ENCODE data around the gene MED13L. TPM values are rescaled to one million over a fixed set of nuclear protein-coding genes. Genes with fewer than 3 reads are reported as not detected.

Gene MED13L
- polyA plus RNA-seq, 2 donors = 15.0 to 16.8 TPM

- Histone ChIP-seq H3K27me3 (ENCODE audit: control insufficient read depth in 1 of 2, insufficient read depth in 2 of 2, low read length in 2 of 2) (no peaks in the 10 kb centered on the region), H3K4me3 (ENCODE audit: low read depth in 1 of 2, low read length in 2 of 2) (no peak overlapping the region), H3K36me3 (ENCODE audit: control insufficient read depth in 2 of 2, insufficient read depth in 2 of 2, low read length in 1 of 2) (no peaks in the 10 kb centered on the region), H3K4me1 (ENCODE audit: control insufficient read depth in 2 of 2, insufficient read depth in 2 of 2, low read length in 1 of 2) (peaks cover 0 to 4% of the 10 kb centered on the region in 2 donors), H3K27ac (ENCODE audit: low read depth in 2 of 2, low read length in 1 of 2) (no peak overlapping the region), H3K9me3 (ENCODE audit: control insufficient read depth in 2 of 2, insufficient read depth in 1 of 2, low read depth in 1 of 2, low read length in 1 of 2) (no peaks in the 10 kb centered on the region)
- 34 to 37% methylated on average over 6 of the region's 6 CpGs for WGBS, 2 donors
These were observed 10.7 kb downstream of the MED13L start for GRCh38 chr12:116266631-116267349.

GRCh38 chr12:116266168-116266601 lies 11.3 kb downstream of the MED13L start:
- 61 to 64% methylated on average over 3 of the region's 3 CpGs for WGBS, 2 donors
- Histone ChIP-seq H3K4me3 (ENCODE audit: low read depth in 1 of 2, low read length in 2 of 2) (no peak overlapping the region), H3K36me3 (ENCODE audit: control insufficient read depth in 2 of 2, insufficient read depth in 2 of 2, low read length in 1 of 2) (no peaks in the 10 kb centered on the region), H3K27ac (ENCODE audit: low read depth in 2 of 2, low read length in 1 of 2) (no peak overlapping the region), H3K9me3 (ENCODE audit: control insufficient read depth in 2 of 2, insufficient read depth in 1 of 2, low read depth in 1 of 2, low read length in 1 of 2) (no peaks in the 10 kb centered on the region), H3K4me1 (ENCODE audit: control insufficient read depth in 2 of 2, insufficient read depth in 2 of 2, low read length in 1 of 2) (peaks cover 0 to 4% of the 10 kb centered on the region in 2 donors), H3K27me3 (ENCODE audit: control insufficient read depth in 1 of 2, insufficient read depth in 2 of 2, low read length in 2 of 2) (no peaks in the 10 kb centered on the region)

GRCh38 chr12:116265351-116266147 lies 11.9 kb downstream of the MED13L start:
- H3K4me1 ChIP-seq (ENCODE audit: control insufficient read depth in 2 of 2, insufficient read depth in 2 of 2, low read length in 1 of 2) = peaks cover 0 to 4% of the 10 kb centered on the region in 2 donors
- no peak overlapping the region for H3K4me3 ChIP-seq (ENCODE audit: low read depth in 1 of 2, low read length in 2 of 2)
- 55 to 63% methylated on average over 7 of the region's 7 CpGs for whole genome bisulfite sequencing, 2 donors
- H3K27me3 ChIP-seq (ENCODE audit: control insufficient read depth in 1 of 2, insufficient read depth in 2 of 2, low read length in 2 of 2) = no peaks in the 10 kb centered on the region
- no peaks in the 10 kb centered on the region for H3K9me3 ChIP-seq (ENCODE audit: control insufficient read depth in 2 of 2, insufficient read depth in 1 of 2, low read depth in 1 of 2, low read length in 1 of 2)
- no peaks in the 10 kb centered on the region for H3K36me3 ChIP-seq (ENCODE audit: control insufficient read depth in 2 of 2, insufficient read depth in 2 of 2, low read length in 1 of 2)
- H3K27ac ChIP-seq (ENCODE audit: low read depth in 2 of 2, low read length in 1 of 2) = no peak overlapping the region

GRCh38 chr12:116264525-116265070 lies 12.9 kb downstream of the MED13L start:
- Histone ChIP-seq H3K27me3 (ENCODE audit: control insufficient read depth in 1 of 2, insufficient read depth in 2 of 2, low read length in 2 of 2) (no peaks in the 10 kb centered on the region), H3K27ac (ENCODE audit: low read depth in 2 of 2, low read length in 1 of 2) (no peak overlapping the region), H3K36me3 (ENCODE audit: control insufficient read depth in 2 of 2, insufficient read depth in 2 of 2, low read length in 1 of 2) (no peaks in the 10 kb centered on the region), H3K9me3 (ENCODE audit: control insufficient read depth in 2 of 2, insufficient read depth in 1 of 2, low read depth in 1 of 2, low read length in 1 of 2) (no peaks in the 10 kb centered on the region), H3K4me3 (ENCODE audit: low read depth in 1 of 2, low read length in 2 of 2) (no peak overlapping the region), H3K4me1 (ENCODE audit: control insufficient read depth in 2 of 2, insufficient read depth in 2 of 2, low read length in 1 of 2) (peaks cover 0 to 4% of the 10 kb centered on the region in 2 donors)
- WGBS, 2 donors = 77 to 80% methylated on average over 2 of the region's 2 CpGs

- peaks cover 0 to 4% of the 10 kb centered on the region in 2 donors for H3K4me1 ChIP-seq (ENCODE audit: control insufficient read depth in 2 of 2, insufficient read depth in 2 of 2, low read length in 1 of 2)
- 36 to 43% methylated on average over 2 of the region's 2 CpGs for WGBS, 2 donors
These were observed 13.6 kb downstream of the MED13L start for GRCh38 chr12:116263844-116264243.

GRCh38 chr12:116263431-116263830 lies 14.1 kb downstream of the MED13L start:
- H3K36me3 ChIP-seq (ENCODE audit: control insufficient read depth in 2 of 2, insufficient read depth in 2 of 2, low read length in 1 of 2) = no peaks in the 10 kb centered on the region
- peaks cover 0 to 4% of the 10 kb centered on the region in 2 donors for H3K4me1 ChIP-seq (ENCODE audit: control insufficient read depth in 2 of 2, insufficient read depth in 2 of 2, low read length in 1 of 2)
- 46 to 51% methylated on average over 1 of the region's 1 CpG for WGBS, 2 donors
- H3K9me3 ChIP-seq (ENCODE audit: control insufficient read depth in 2 of 2, insufficient read depth in 1 of 2, low read depth in 1 of 2, low read length in 1 of 2) = no peaks in the 10 kb centered on the region
- no peak overlapping the region for H3K27ac ChIP-seq (ENCODE audit: low read depth in 2 of 2, low read length in 1 of 2)
- no peak overlapping the region for H3K4me3 ChIP-seq (ENCODE audit: low read depth in 1 of 2, low read length in 2 of 2)
- H3K27me3 ChIP-seq (ENCODE audit: control insufficient read depth in 1 of 2, insufficient read depth in 2 of 2, low read length in 2 of 2) = no peaks in the 10 kb centered on the region

More at GRCh38 chr12:116263844-116264243, 13.6 kb downstream of the MED13L start:
- H3K27ac ChIP-seq (ENCODE audit: low read depth in 2 of 2, low read length in 1 of 2) = no peak overlapping the region
- no peaks in the 10 kb centered on the region for H3K36me3 ChIP-seq (ENCODE audit: control insufficient read depth in 2 of 2, insufficient read depth in 2 of 2, low read length in 1 of 2)
- no peaks in the 10 kb centered on the region for H3K27me3 ChIP-seq (ENCODE audit: control insufficient read depth in 1 of 2, insufficient read depth in 2 of 2, low read length in 2 of 2)
- H3K4me3 ChIP-seq (ENCODE audit: low read depth in 1 of 2, low read length in 2 of 2) = no peak overlapping the region
- H3K9me3 ChIP-seq (ENCODE audit: control insufficient read depth in 2 of 2, insufficient read depth in 1 of 2, low read depth in 1 of 2, low read length in 1 of 2) = no peaks in the 10 kb centered on the region

GRCh38 chr12:116262741-116263140 lies 14.8 kb downstream of the MED13L start:
- Histone ChIP-seq H3K36me3 (ENCODE audit: control insufficient read depth in 2 of 2, insufficient read depth in 2 of 2, low read length in 1 of 2) (no peaks in the 10 kb centered on the region), H3K27me3 (ENCODE audit: control insufficient read depth in 1 of 2, insufficient read depth in 2 of 2, low read length in 2 of 2) (no peaks in the 10 kb centered on the region), H3K27ac (ENCODE audit: low read depth in 2 of 2, low read length in 1 of 2) (no peak overlapping the region), H3K9me3 (ENCODE audit: control insufficient read depth in 2 of 2, insufficient read depth in 1 of 2, low read depth in 1 of 2, low read length in 1 of 2) (no peaks in the 10 kb centered on the region), H3K4me3 (ENCODE audit: low read depth in 1 of 2, low read length in 2 of 2) (no peak overlapping the region), H3K4me1 (ENCODE audit: control insufficient read depth in 2 of 2, insufficient read depth in 2 of 2, low read length in 1 of 2) (peaks cover 0 to 4% of the 10 kb centered on the region in 2 donors)
- WGBS, 2 donors = 84 to 91% methylated on average over 2 of the region's 2 CpGs

GRCh38 chr12:116261525-116262100 lies 15.9 kb downstream of the MED13L start:
- H3K36me3 ChIP-seq (ENCODE audit: control insufficient read depth in 2 of 2, insufficient read depth in 2 of 2, low read length in 1 of 2) = no peaks in the 10 kb centered on the region
- 37 to 43% methylated on average over 4 of the region's 4 CpGs for WGBS, 2 donors
- H3K27me3 ChIP-seq (ENCODE audit: control insufficient read depth in 1 of 2, insufficient read depth in 2 of 2, low read length in 2 of 2) = no peaks in the 10 kb centered on the region
- H3K4me1 ChIP-seq (ENCODE audit: control insufficient read depth in 2 of 2, insufficient read depth in 2 of 2, low read length in 1 of 2) = peaks cover 0 to 4% of the 10 kb centered on the region in 2 donors
- H3K9me3 ChIP-seq (ENCODE audit: control insufficient read depth in 2 of 2, insufficient read depth in 1 of 2, low read depth in 1 of 2, low read length in 1 of 2) = no peaks in the 10 kb centered on the region
- H3K27ac ChIP-seq (ENCODE audit: low read depth in 2 of 2, low read length in 1 of 2) = no peak overlapping the region
- no peak overlapping the region for H3K4me3 ChIP-seq (ENCODE audit: low read depth in 1 of 2, low read length in 2 of 2)

GRCh38 chr12:116259800-116260577 lies 17.5 kb downstream of the MED13L start:
- no peak overlapping the region for H3K4me3 ChIP-seq (ENCODE audit: low read depth in 1 of 2, low read length in 2 of 2)
- H3K4me1 ChIP-seq (ENCODE audit: control insufficient read depth in 2 of 2, insufficient read depth in 2 of 2, low read length in 1 of 2) = no peaks in the 10 kb centered on the region
- 87 to 88% methylated on average over 9 of the region's 9 CpGs for WGBS, 2 donors

More at GRCh38 chr12:116259800-116260577, 17.5 kb downstream of the MED13L start:
- no peaks in the 10 kb centered on the region for H3K36me3 ChIP-seq (ENCODE audit: control insufficient read depth in 2 of 2, insufficient read depth in 2 of 2, low read length in 1 of 2)
- no peak overlapping the region for H3K27ac ChIP-seq (ENCODE audit: low read depth in 2 of 2, low read length in 1 of 2)
- no peaks in the 10 kb centered on the region for H3K27me3 ChIP-seq (ENCODE audit: control insufficient read depth in 1 of 2, insufficient read depth in 2 of 2, low read length in 2 of 2)
- no peaks in the 10 kb centered on the region for H3K9me3 ChIP-seq (ENCODE audit: control insufficient read depth in 2 of 2, insufficient read depth in 1 of 2, low read depth in 1 of 2, low read length in 1 of 2)
